CD8-positive, alpha-beta memory T cell (primary cell): ENCODE data around the gene ABHD17A. TPM values are rescaled to one million over a fixed set of nuclear protein-coding genes. Genes with fewer than 3 reads are reported as not detected.

Source experiments
- CTCF ChIA-PET: fragments of 350-600 bp; sonication (Branson Sonifier 250); formaldehyde crosslinking; loops from one replicate; lab custom pipeline; 2021; ENCODE audit warnings: antibody characterized with exemption; lab: Charles Lee
- POLR2A ChIA-PET: fragments of 350-600 bp; sonication (Branson Sonifier 250); formaldehyde crosslinking; loops from one replicate; lab custom pipeline; 2021; ENCODE audit warnings: antibody characterized with exemption; lab: Charles Lee
- DNase-seq, 5 donors: peaks; one replicate each; pipeline versions ENCODE4 v3.0.0 to v3.0.0-alpha.2; 2020 to 2022; ENCODE audit warnings: mixed read lengths in 1 of 5
- H3K27ac ChIP-seq: one replicate; pipeline ENCODE4 v1.7.0; 2013; ENCODE audit warnings: low read depth, mild to moderate bottlenecking, low read length, moderate library complexity
- H3K27me3 ChIP-seq: 2 replicates; pipeline ENCODE4 v1.7.0; 2013; ENCODE audit warnings: low read length, mild to moderate bottlenecking; ENCODE audit not compliant: insufficient read depth, poor library complexity, severe bottlenecking
- H3K36me3 ChIP-seq: 2 replicates; pipeline ENCODE4 v1.7.0; 2013; ENCODE audit warnings: mild to moderate bottlenecking, low read length, moderate library complexity; ENCODE audit not compliant: insufficient read depth
- H3K4me1 ChIP-seq: 2 replicates; pipeline ENCODE4 v1.7.0; 2013; ENCODE audit warnings: mild to moderate bottlenecking, low read length, moderate library complexity; ENCODE audit not compliant: insufficient read depth
- H3K4me3 ChIP-seq: 2 replicates; pipeline ENCODE4 v1.7.0; 2013; ENCODE audit warnings: mild to moderate bottlenecking, low read length
- H3K9me3 ChIP-seq: 2 replicates; pipeline ENCODE4 v1.7.0; 2013; ENCODE audit warnings: mild to moderate bottlenecking, low read length
- H3K27ac Mint-ChIP-seq, 8 donors: one replicate each; pipeline ENCODE4 v1.8.0; 2020 to 2021; ENCODE audit warnings: mixed read lengths in 8 of 8, mild to moderate bottlenecking in 6 of 8, inconsistent platforms in 3 of 8, moderate library complexity in 3 of 8
- H3K27me3 Mint-ChIP-seq, 2 donors: one replicate each; pipeline ENCODE4 v1.8.0; 2020 to 2021; ENCODE audit warnings: mixed read lengths in 2 of 2, mild to moderate bottlenecking in 1 of 2, moderate library complexity in 1 of 2
- H3K36me3 Mint-ChIP-seq, 3 donors: one replicate each; pipeline ENCODE4 v1.8.0; 2020 to 2021; ENCODE audit warnings: mixed read lengths in 3 of 3, inconsistent platforms in 1 of 3, mild to moderate bottlenecking in 1 of 3
- H3K4me1 Mint-ChIP-seq, 3 donors: one replicate each; pipeline ENCODE4 v1.8.0; 2020 to 2021; ENCODE audit warnings: mixed read lengths in 3 of 3, inconsistent platforms in 1 of 3, mild to moderate bottlenecking in 1 of 3
- H3K4me3 Mint-ChIP-seq, 7 donors: one replicate each; pipeline ENCODE4 v1.8.0; 2020 to 2021; ENCODE audit warnings: mixed read lengths in 7 of 7, mild to moderate bottlenecking in 6 of 7, moderate library complexity in 4 of 7, inconsistent platforms in 2 of 7
- H3K9me3 Mint-ChIP-seq, 5 donors: one replicate each; pipeline ENCODE4 v1.8.0; 2020 to 2022; ENCODE audit warnings: mixed read lengths in 5 of 5, mild to moderate bottlenecking in 3 of 5, moderate library complexity in 2 of 5, inconsistent platforms in 1 of 5
- polyA plus RNA-seq: library from polyadenylated mRNA; unstranded; fragments of 300-500 nt; fragmentation: Illumina TruSeq; gene quantifications from one replicate; pipeline ENCODE4 v1.2.3, GENCODE V29; 2021
- total RNA-seq, 2 experiments: library from RNA; stranded (reverse); gene quantifications; one replicate each; pipeline ENCODE4 v1.2.3, GENCODE V29; 2021

Gene ABHD17A
- total and polyA plus RNA-seq, 3 experiments from 2014 or later: 105 to 252 (median 114) TPM

DNA sequence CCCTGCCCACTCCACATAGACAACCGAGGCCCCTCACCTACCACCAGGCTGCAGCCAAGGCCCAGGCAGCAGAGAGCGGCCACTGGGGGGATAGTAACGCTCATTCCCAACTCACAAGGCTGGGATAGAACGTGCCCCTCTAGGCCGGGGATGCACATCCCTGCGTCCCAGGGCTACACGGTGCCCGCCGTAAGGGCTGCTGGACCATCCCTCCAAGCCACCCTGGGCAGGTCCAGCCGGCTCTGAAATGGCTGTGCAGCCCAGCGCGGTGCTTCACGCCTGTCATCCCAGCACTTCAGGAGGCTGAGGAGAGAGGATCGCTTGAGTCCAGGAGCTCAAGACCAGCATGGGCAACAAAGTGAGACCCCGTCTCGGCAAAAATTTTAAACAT, 40.2 kb downstream of the ABHD17A start:
- Mint-ChIP-seq H3K27ac (peak overlapping the region in 2 of 8 donors; percentile 48 to 54), H3K4me3 (peak overlapping the region in 4 of 7 donors; percentile 20 to 96 (median 46)), H3K27me3 (no peaks in the 10 kb centered on the region), H3K9me3 (no peaks in the 10 kb centered on the region), H3K4me1 (peaks cover 46 to 72% (median 54%) of the 10 kb centered on the region in 3 donors), H3K36me3 (peaks cover 0 to 27% (median 0%) of the 10 kb centered on the region in 3 donors)
- H3K4me1 ChIP-seq: peaks cover 57% of the 10 kb centered on the region
- no peaks in the 10 kb centered on the region for H3K27me3 ChIP-seq
- H3K9me3 ChIP-seq: no peaks in the 10 kb centered on the region
- peaks cover 5% of the 10 kb centered on the region for H3K36me3 ChIP-seq
- DNase-seq: no peak
- H3K27ac ChIP-seq: no peak overlapping the region
- POLR2A ChIA-PET: no interaction called here
- CTCF ChIA-PET: interaction anchor here (2.3 kb wide), 1 partner anchor 19 kb away, joined by 8 read pairs; no protein-coding TSS in a partner anchor
- H3K4me3 ChIP-seq: no peak overlapping the region

GRCh38 chr19:1844513-1845124, 40.7 kb downstream of the ABHD17A start:
- no peaks in the 10 kb centered on the region for H3K27me3 Mint-ChIP-seq
- H3K36me3 ChIP-seq: peaks cover 5% of the 10 kb centered on the region
- H3K4me1 Mint-ChIP-seq: peaks cover 47 to 73% (median 55%) of the 10 kb centered on the region in 3 donors
- CTCF ChIA-PET: interaction anchor here (2.3 kb wide), 1 partner anchor 19 kb away, joined by 8 read pairs; no protein-coding TSS in a partner anchor
- H3K27ac ChIP-seq: no peak overlapping the region
- POLR2A ChIA-PET: no interaction called here
- no peaks in the 10 kb centered on the region for H3K27me3 ChIP-seq
- no peak overlapping the region for H3K4me3 ChIP-seq
- H3K4me1 ChIP-seq: peaks cover 57% of the 10 kb centered on the region
- no peaks in the 10 kb centered on the region for H3K9me3 ChIP-seq
- no peaks in the 10 kb centered on the region for H3K9me3 Mint-ChIP-seq
- peak overlapping the region in 2 of 8 donors; percentile 48 to 54 for H3K27ac Mint-ChIP-seq
- no peak for DNase-seq
- peak overlapping the region in 3 of 7 donors; percentile 20 to 54 (median 37) for H3K4me3 Mint-ChIP-seq
- peaks cover 0 to 30% (median 0%) of the 10 kb centered on the region in 3 donors for H3K36me3 Mint-ChIP-seq

DNA sequence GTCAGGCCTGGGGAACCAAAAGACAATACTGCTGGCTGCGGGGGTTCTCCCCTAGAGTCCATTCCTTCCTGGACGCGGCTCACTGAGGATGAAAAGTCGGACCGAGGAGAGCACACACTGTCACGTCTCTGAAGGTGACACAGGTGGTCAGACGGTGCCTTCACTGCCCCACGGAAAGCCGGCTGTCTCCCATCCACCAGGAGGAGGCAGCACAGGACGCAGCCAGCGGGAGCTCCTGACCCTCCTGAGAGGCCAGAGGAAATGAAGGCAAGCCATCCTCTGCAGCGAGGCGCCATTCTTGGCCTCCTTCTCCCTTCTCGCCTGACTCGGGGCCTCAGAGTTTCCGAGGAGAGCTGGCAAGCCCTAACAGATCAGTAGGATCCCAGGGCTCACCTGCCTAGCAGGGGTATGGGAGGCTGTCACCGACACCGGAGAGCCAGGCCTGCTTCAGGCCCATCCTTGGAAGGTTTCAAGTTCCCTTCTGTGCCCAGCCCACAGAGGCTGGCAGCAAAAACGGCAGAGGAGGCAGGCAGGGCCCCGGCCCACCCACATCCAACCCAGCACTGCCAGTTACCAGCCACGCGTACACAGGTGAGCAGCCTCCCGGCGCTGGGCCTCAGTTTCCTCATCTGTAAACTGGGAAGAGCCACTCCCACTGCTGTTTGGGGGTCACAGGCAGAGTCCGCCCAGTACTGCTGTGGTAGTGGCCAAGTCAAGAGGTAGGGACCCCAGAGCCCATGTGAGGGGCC, 41.5 kb downstream of the ABHD17A start:
- no peaks in the 10 kb centered on the region for H3K9me3 Mint-ChIP-seq
- no peaks in the 10 kb centered on the region for H3K9me3 ChIP-seq
- no peak for DNase-seq
- H3K36me3 Mint-ChIP-seq: peaks cover 0 to 32% (median 0%) of the 10 kb centered on the region in 3 donors
- H3K4me1 Mint-ChIP-seq: peaks cover 47 to 75% (median 53%) of the 10 kb centered on the region in 3 donors
- no peaks in the 10 kb centered on the region for H3K27me3 ChIP-seq
- no peak overlapping the region for H3K4me3 ChIP-seq
- H3K27ac ChIP-seq: no peak overlapping the region
- POLR2A ChIA-PET: no interaction called here
- no peaks in the 10 kb centered on the region for H3K27me3 Mint-ChIP-seq
- peak overlapping the region in 1 of 7 donors; percentile 18 for H3K4me3 Mint-ChIP-seq
- H3K27ac Mint-ChIP-seq: peak overlapping the region in 2 of 8 donors; percentile 54 to 73
- H3K4me1 ChIP-seq: peaks cover 54% of the 10 kb centered on the region
- CTCF ChIA-PET: interaction anchor here (1.2 to 2.3 kb wide), 3 partner anchors 11 to 18 kb away, joined by 3 to 8 read pairs (median 8); no protein-coding TSS in a partner anchor
- H3K36me3 ChIP-seq: peaks cover 5% of the 10 kb centered on the region

DNA sequence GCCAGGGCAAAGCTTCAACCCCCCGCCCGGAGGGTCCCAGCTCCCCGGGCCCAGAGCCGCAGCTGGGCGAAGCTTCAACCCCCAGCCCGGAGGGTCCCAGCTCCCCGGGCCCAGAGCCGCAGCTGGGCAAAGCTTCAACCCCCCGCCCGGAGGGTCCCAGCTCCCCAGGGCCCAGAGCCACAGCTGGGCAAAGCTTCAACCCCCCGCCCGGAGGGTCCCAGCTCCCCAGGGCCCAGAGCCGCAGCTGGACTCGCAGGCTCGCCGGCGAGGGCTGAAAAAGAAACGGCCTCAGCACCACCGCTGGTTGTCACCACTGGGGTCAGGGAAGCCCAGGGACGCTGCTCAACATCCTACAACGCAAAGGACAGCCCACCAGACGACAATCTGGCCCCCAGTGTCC, 42.2 kb downstream of the ABHD17A start:
- peaks cover 52% of the 10 kb centered on the region for H3K4me1 ChIP-seq
- POLR2A ChIA-PET: interaction anchor here (0.5 kb wide), 1 partner anchor 352 kb away, joined by 5 read pairs; the partner anchor contains the start of gene REEP6
- H3K36me3 Mint-ChIP-seq: peaks cover 0 to 32% (median 0%) of the 10 kb centered on the region in 3 donors
- H3K4me3 Mint-ChIP-seq: no peak overlapping the region
- peaks cover 5% of the 10 kb centered on the region for H3K36me3 ChIP-seq
- H3K4me1 Mint-ChIP-seq: peaks cover 45 to 72% (median 51%) of the 10 kb centered on the region in 3 donors
- CTCF ChIA-PET: interaction anchor here (1.2 to 2.2 kb wide), 2 partner anchors 10 to 17 kb away, joined by 3 to 8 read pairs; no protein-coding TSS in a partner anchor
- no peaks in the 10 kb centered on the region for H3K27me3 Mint-ChIP-seq
- no peak overlapping the region for H3K27ac ChIP-seq
- H3K4me3 ChIP-seq: no peak overlapping the region
- H3K27me3 ChIP-seq: no peaks in the 10 kb centered on the region
- no peaks in the 10 kb centered on the region for H3K9me3 ChIP-seq
- DNase-seq: no peak
- H3K9me3 Mint-ChIP-seq: no peaks in the 10 kb centered on the region
- peak overlapping the region in 2 of 8 donors; percentile 47 to 73 for H3K27ac Mint-ChIP-seq

DNA sequence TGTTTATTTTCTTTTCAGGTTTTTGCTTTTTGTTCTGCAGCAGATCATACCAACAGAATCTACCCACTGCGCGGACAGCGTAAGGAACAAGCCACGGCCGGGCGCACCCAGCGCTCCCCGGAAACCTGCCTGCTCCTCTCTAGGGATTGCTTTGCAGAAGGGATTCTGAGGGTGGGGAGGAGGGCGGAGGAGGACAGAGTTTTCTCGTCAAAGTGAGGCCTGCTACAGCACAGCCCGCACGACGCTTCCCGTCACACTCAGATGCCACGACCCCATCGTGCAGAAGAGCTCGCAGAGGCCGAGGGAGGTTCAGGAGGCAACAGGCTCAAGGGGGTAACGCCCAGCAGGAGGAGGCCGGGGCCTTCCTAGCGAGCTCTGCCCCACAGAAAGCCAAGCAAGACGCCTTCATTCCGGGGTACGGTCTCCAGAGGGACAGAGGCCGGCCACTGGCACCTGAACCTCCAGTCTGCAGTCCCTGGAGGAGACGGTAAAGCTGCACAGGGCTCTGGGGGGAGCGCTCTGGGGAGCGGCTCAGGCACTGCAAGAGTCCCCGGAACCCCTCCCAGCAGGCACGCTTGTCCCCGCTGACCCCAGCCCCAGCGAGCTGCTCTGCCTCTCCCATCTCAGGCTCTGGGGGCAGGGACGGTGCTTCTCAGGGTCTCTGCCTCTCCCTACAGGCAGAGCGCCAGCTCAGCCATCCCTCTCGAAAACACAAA, 43.9 kb downstream of the ABHD17A start:
- Histone ChIP-seq H3K9me3 (no peaks in the 10 kb centered on the region), H3K36me3 (peaks cover 5% of the 10 kb centered on the region), H3K4me1 (peaks cover 38% of the 10 kb centered on the region), H3K27ac (no peak overlapping the region), H3K4me3 (no peak overlapping the region), H3K27me3 (no peaks in the 10 kb centered on the region)
- H3K27me3 Mint-ChIP-seq: no peaks in the 10 kb centered on the region
- peak overlapping the region in 2 of 8 donors; percentile 51 to 64 for H3K27ac Mint-ChIP-seq
- peak overlapping the region in 2 of 7 donors; percentile 10 to 61 for H3K4me3 Mint-ChIP-seq
- ChIA-PET POLR2A (no interaction called here), CTCF (interaction anchor here (1.6 to 2.2 kb wide), 2 partner anchors 15 to 17 kb away, joined by 3 to 8 read pairs; no protein-coding TSS in a partner anchor)
- H3K36me3 Mint-ChIP-seq: peaks cover 0 to 28% (median 0%) of the 10 kb centered on the region in 3 donors
- peaks cover 37 to 72% (median 40%) of the 10 kb centered on the region in 3 donors for H3K4me1 Mint-ChIP-seq
- DNase-seq: no peak
- no peaks in the 10 kb centered on the region for H3K9me3 Mint-ChIP-seq

GRCh38 chr19:1840541-1841115, 44.7 kb downstream of the ABHD17A start:
- ChIA-PET CTCF (interaction anchor here (4.9 kb wide), 1 partner anchor 15 kb away, joined by 36 read pairs; no protein-coding TSS in a partner anchor), POLR2A (no interaction called here)
- H3K9me3 Mint-ChIP-seq: no peaks in the 10 kb centered on the region
- Histone ChIP-seq H3K27me3 (no peaks in the 10 kb centered on the region), H3K4me3 (no peak overlapping the region), H3K4me1 (peaks cover 30% of the 10 kb centered on the region), H3K27ac (no peak overlapping the region), H3K9me3 (no peaks in the 10 kb centered on the region), H3K36me3 (peaks cover 5% of the 10 kb centered on the region)
- H3K27ac Mint-ChIP-seq: peak overlapping the region in 3 of 8 donors; percentile 23 to 64 (median 39)
- peaks cover 0 to 23% (median 0%) of the 10 kb centered on the region in 3 donors for H3K36me3 Mint-ChIP-seq
- no peak for DNase-seq
- H3K27me3 Mint-ChIP-seq: no peaks in the 10 kb centered on the region
- H3K4me1 Mint-ChIP-seq: peaks cover 32 to 71% (median 32%) of the 10 kb centered on the region in 3 donors
- H3K4me3 Mint-ChIP-seq: peak overlapping the region in 1 of 7 donors; percentile 27
